ENCODE results near the gene ELK4. TPM values are rescaled to one million over a fixed set of nuclear protein-coding genes. Genes with fewer than 3 reads are reported as not detected.

The ELK4 gene
- total RNA-seq, 1 donor = 30.2 TPM

DNA sequence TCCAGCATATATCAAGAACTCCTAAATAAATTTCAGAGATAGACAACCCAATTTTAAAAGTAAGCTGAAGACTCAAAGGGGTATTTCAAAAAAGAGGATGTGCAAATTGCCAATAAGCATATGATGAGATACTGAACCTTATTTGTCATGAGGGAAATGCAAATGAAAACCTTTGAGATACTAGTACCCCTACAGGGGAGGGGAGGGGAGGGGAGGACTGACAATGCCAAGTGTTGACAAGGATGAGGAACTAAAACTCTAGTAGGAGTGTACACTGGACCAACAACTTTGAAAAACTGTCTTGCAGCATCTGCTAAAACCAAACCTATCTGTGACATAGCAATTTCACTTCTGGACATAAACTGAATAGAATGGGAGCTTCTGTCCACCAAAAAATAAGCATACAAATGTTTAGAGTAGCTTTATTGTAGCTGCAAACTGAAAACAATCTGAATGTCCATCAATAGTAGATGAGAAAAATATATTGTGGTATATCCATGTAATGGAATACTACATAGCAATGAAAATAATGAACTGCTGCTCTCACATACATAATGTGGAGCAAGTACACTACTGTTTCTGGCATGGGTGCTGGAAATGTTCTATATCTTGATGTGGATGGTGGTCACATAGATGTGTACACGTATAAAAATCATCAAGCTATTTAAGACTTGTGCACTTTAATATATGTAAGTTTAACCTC, 70.2 kb downstream of the ELK4 start:
- DNase-seq (ENCODE audit: low read depth) = no peak
- no peak overlapping the region for H3K4me3 ChIP-seq (ENCODE audit: low read depth, low read length)
- TF ChIP-seq, protein P1, sequence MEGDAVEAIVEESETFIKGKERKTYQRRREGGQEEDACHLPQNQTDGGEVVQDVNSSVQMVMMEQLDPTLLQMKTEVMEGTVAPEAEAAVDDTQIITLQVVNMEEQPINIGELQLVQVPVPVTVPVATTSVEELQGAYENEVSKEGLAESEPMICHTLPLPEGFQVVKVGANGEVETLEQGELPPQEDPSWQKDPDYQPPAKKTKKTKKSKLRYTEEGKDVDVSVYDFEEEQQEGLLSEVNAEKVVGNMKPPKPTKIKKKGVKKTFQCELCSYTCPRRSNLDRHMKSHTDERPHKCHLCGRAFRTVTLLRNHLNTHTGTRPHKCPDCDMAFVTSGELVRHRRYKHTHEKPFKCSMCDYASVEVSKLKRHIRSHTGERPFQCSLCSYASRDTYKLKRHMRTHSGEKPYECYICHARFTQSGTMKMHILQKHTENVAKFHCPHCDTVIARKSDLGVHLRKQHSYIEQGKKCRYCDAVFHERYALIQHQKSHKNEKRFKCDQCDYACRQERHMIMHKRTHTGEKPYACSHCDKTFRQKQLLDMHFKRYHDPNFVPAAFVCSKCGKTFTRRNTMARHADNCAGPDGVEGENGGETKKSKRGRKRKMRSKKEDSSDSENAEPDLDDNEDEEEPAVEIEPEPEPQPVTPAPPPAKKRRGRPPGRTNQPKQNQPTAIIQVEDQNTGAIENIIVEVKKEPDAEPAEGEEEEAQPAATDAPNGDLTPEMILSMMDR (IDR thresholded peaks at IDR 0.05; ENCODE audit: insufficient read depth, low read depth, low read length) = no peak

Small RNA genes lying within 50 kb of the gene (small RNA-seq; reads per million reads assigned to genes)
- gene RNU2-19P (0.66 reads per million), gene RNU6-418P (not detected)

Other genes with a start within 250 kb of the ELK4 start
- not detected in 2 replicates for gene LEMD1, start 210.0 kb downstream of the ELK4 start, total RNA-seq
- not detected in 2 replicates for gene BLACAT1, start 176.0 kb downstream of the ELK4 start, total RNA-seq
- 1.6 and 2.2 TPM in 2 replicates for gene CDK18, start 127.3 kb downstream of the ELK4 start, total RNA-seq
- 3.2 and 5.2 TPM in 2 replicates for gene SLC45A3, start 48.5 kb upstream of the ELK4 start, total RNA-seq
- gene NUCKS1, start 118.2 kb upstream of the ELK4 start, total RNA-seq = 206 and 233 TPM in 2 replicates
- 22.2 and 43.2 TPM in 2 replicates for gene RAB29, start 143.5 kb upstream of the ELK4 start, total RNA-seq
- gene SLC41A1, start 181.2 kb upstream of the ELK4 start, total RNA-seq = 13.9 and 20.7 TPM in 2 replicates
- under 0.01 TPM in 1 of 2 replicates, not detected in the other for gene PM20D1, start 218.1 kb upstream of the ELK4 start, total RNA-seq